K562 (cell line): ENCODE results near the gene PLCB1. TPM values are rescaled to one million over a fixed set of nuclear protein-coding genes. Genes with fewer than 3 reads are reported as not detected.

ENCODE experiments used
- ATAC-seq: fragments of 200-7000 bp; cut with Tn5 transposase; 3 replicates; pipeline ENCODE4 v1.9.1; 2020; ENCODE audit warnings: moderate library complexity
- BruUV-seq: library from RNA; stranded (reverse); fragments of 400-500 nt; replicated peaks from 2 replicates; lab custom pipeline; 2021; lab: Mats Ljungman, UMichigan
- CTCF ChIA-PET: fragments of 300-600 bp; formaldehyde crosslinking; extraction: SDS; loops from one replicate; lab custom pipeline; 2021; ENCODE audit warnings: low intra/inter-chr PET ratio; lab: Yijun Ruan, JAX
- POLR2A ChIA-PET: fragments of 300-600, 350-650 bp; sonication (Branson Sonifier 250); formaldehyde crosslinking; extraction: SDS; loops from one replicate; lab custom pipeline; 2021; ENCODE audit warnings: antibody characterized with exemption, inconsistent platforms; lab: Yijun Ruan, JAX
- DNase-seq, 4 experiments: peaks; one replicate each; pipeline versions ENCODE4 v3.0.0 to v3.0.0-alpha.2; 2011 to 2018; ENCODE audit warnings: low spot score in 3 of 4, mixed read lengths in 3 of 4; ENCODE audit errors: extremely low read depth in 1 of 4
- FAIRE-seq: peaks from 2 replicates; lab custom pipeline; 2011; peaks lifted over from hg19 to GRCh38; lab: Jason Lieb, UNC
- H2AFZ ChIP-seq: 2 replicates; pipeline ENCODE4 v1.6.0; 2011; ENCODE audit warnings: low read depth, low read length, control low read depth, inconsistent platforms
- H3K27ac ChIP-seq: fragments of 200-600 bp; 3 replicates; pipeline ENCODE4 v1.8.0; 2011; ENCODE audit warnings: low read depth, mild to moderate bottlenecking, control low read depth, inconsistent platforms, low read length, moderate library complexity, mixed read lengths; ENCODE audit errors: extremely low read depth
- H3K27me3 ChIP-seq, 2 experiments: fragments of 300-600 bp in 1 of 2; 2 replicates in 1 of 2; 3 replicates in 1 of 2; pipeline versions ENCODE4 v1.6.0 to v1.8.0; 2011; ENCODE audit warnings: inconsistent platforms in 2 of 2, low read length in 2 of 2, mild to moderate bottlenecking in 1 of 2, mixed read lengths in 1 of 2, moderate library complexity in 1 of 2; ENCODE audit not compliant: control insufficient read depth in 2 of 2, insufficient read depth in 2 of 2
- H3K36me3 ChIP-seq: fragments of 300-600 bp; 3 replicates; pipeline ENCODE4 v1.8.0; 2011; ENCODE audit warnings: mild to moderate bottlenecking, low read length, inconsistent platforms; ENCODE audit not compliant: control insufficient read depth, insufficient read depth
- H3K4me1 ChIP-seq, 2 experiments: fragments of 200-600 bp in 1 of 2; replicated peaks in 1 of 2; 2 replicates in 1 of 2; 3 replicates in 1 of 2; pipeline versions ENCODE4 v1.5.1 to v1.8.0; 2011; ENCODE audit warnings: inconsistent platforms in 2 of 2, low read length in 2 of 2, mild to moderate bottlenecking in 1 of 2, mixed read lengths in 1 of 2, moderate library complexity in 1 of 2; ENCODE audit not compliant: control insufficient read depth in 2 of 2, insufficient read depth in 2 of 2
- H3K4me2 ChIP-seq: 2 replicates; pipeline ENCODE4 v1.6.1; 2011; ENCODE audit warnings: low read length, control low read depth, inconsistent platforms, mixed read lengths; ENCODE audit not compliant: insufficient read depth
- H3K4me3 ChIP-seq: fragments of 200-600 bp; sonication (generic), shearing (Covaris generic); 2 replicates; pipeline ENCODE4 v1.5.1; 2016; ENCODE audit warnings: control low read depth, inconsistent platforms
- H3K79me2 ChIP-seq: fragments of 200-600 bp; 3 replicates; pipeline ENCODE4 v1.8.0; 2011; ENCODE audit warnings: low read length, inconsistent platforms; ENCODE audit not compliant: control insufficient read depth, insufficient read depth
- H3K9ac ChIP-seq, 2 experiments: 2 replicates each; pipeline versions ENCODE4 v1.6.0 to v1.6.1; 2011; ENCODE audit warnings: low read depth in 2 of 2, low read length in 2 of 2, control low read depth in 1 of 2, inconsistent platforms in 1 of 2, mild to moderate bottlenecking in 1 of 2, mixed read lengths in 1 of 2; ENCODE audit not compliant: insufficient read depth in 1 of 2
- H3K9me1 ChIP-seq: one replicate; pipeline ENCODE4 v1.6.0; 2011; ENCODE audit warnings: inconsistent platforms, mild to moderate bottlenecking, low read length, moderate library complexity; ENCODE audit not compliant: control insufficient read depth, insufficient read depth
- H3K9me3 ChIP-seq: replicated peaks from 2 replicates; pipeline ENCODE4 v1.5.1; 2011; ENCODE audit warnings: low read depth, low read length, inconsistent platforms; ENCODE audit not compliant: control insufficient read depth, insufficient read depth
- H4K20me1 ChIP-seq: replicated peaks from 2 replicates; pipeline ENCODE4 v1.6.1; 2011; ENCODE audit warnings: low read length, inconsistent platforms, mixed read lengths; ENCODE audit not compliant: control insufficient read depth, insufficient read depth
- FOXA3 ChIP-seq, 2 experiments: fragments of 450-650 bp in 1 of 2; sonication (generic) in 1 of 2; formaldehyde crosslinking; IDR thresholded peaks in 1 of 2; conservative IDR thresholded peaks in 1 of 2; 2 replicates each; pipeline versions ENCODE4 v1.4.0 to v1.8.0; 2020 to 2022; ENCODE audit warnings: mild to moderate bottlenecking in 2 of 2, missing genetic modification reagents in 1 of 2
- RAD21 ChIP-seq, 2 experiments: fragments of 250-450 bp in 1 of 2; fragments of 450-650 bp in 1 of 2; sonication (Bioruptor Pico) in 1 of 2; formaldehyde crosslinking in 1 of 2; IDR thresholded peaks in 1 of 2; conservative IDR thresholded peaks in 1 of 2; 2 replicates each; pipeline versions ENCODE4 v1.4.0 to v1.8.0; 2020 to 2022; ENCODE audit warnings: mild to moderate bottlenecking in 2 of 2, moderate library complexity in 1 of 2
- WGBS: fragments of 100-300 bp; shearing (Covaris generic); methylation state at CpG from one replicate; pipeline ENCODE4 v1.1.6; 2016; ENCODE audit warnings: low coverage, mixed read lengths; ENCODE audit not compliant: insufficient coverage; ENCODE audit errors: missing lambda C conversion rate; 5-methylcytosine and 5-hydroxymethylcytosine counted together
- in situ Hi-C: fragments of 300-500 bp; cut with MboI; formaldehyde crosslinking; loops from 4 replicates; pipeline ENCODE4 v1.15.0; 2018; ENCODE audit warnings: inconsistent platforms, mixed read lengths
- intact Hi-C: fragments of 100-400 bp; cut with micrococcal nuclease; formaldehyde crosslinking; loops from 2 replicates; pipeline ENCODE4 v1.14.2; 2022
- polyA plus RNA-seq, 8 experiments: library from polyadenylated mRNA; depleted of rRNA in 4 of 8; stranded (reverse) in 5 of 8; unstranded in 3 of 8; fragments of >200 nt; fragmentation: Nextera tagmentation in 2 of 8; fragmentation: Illumina TruSeq in 1 of 8; extraction: Ambion mirVana in 2 of 8; extraction: Trizol in 1 of 8; gene quantifications; 2 replicates each; pipeline versions ENCODE4 v1.2.1 to v1.2.3, GENCODE V29; 2011 to 2014; ENCODE audit warnings: inconsistent platforms in 1 of 8, missing spikeins in 1 of 8
- total RNA-seq, 7 experiments: library from RNA; depleted of rRNA in 6 of 7; stranded (reverse); fragments of >200 nt in 6 of 7; fragmentation: Illumina TruSeq in 2 of 7; extraction: Trizol in 2 of 7; gene quantifications; 2 replicates each; pipeline versions ENCODE4 v1.2.1 to v1.2.3, GENCODE V29; 2011 to 2021; ENCODE audit warnings: low replicate concordance in 1 of 7
- TF ChIP-seq, protein P1 (sequence below), 3 experiments: IDR thresholded peaks in 2 of 3; conservative IDR thresholded peaks in 1 of 3; 2 replicates each; pipeline ENCODE4 v1.5.1; 2011 to 2012; ENCODE audit warnings: low read length in 3 of 3, mild to moderate bottlenecking in 3 of 3, control low read depth in 2 of 3, improper control_type of control experiment in 1 of 3, inconsistent platforms in 1 of 3, low read depth in 1 of 3, mixed read lengths in 1 of 3, moderate library complexity in 1 of 3; ENCODE audit not compliant: insufficient read depth in 2 of 3

PLCB1 gene
- total and polyA plus RNA-seq, 9 of the 15 experiments (the other 6 are each of a cell fraction or from before 2014, with no cell fraction given), result 0.34 to 3.1 (median 1.3) TPM

DNA sequence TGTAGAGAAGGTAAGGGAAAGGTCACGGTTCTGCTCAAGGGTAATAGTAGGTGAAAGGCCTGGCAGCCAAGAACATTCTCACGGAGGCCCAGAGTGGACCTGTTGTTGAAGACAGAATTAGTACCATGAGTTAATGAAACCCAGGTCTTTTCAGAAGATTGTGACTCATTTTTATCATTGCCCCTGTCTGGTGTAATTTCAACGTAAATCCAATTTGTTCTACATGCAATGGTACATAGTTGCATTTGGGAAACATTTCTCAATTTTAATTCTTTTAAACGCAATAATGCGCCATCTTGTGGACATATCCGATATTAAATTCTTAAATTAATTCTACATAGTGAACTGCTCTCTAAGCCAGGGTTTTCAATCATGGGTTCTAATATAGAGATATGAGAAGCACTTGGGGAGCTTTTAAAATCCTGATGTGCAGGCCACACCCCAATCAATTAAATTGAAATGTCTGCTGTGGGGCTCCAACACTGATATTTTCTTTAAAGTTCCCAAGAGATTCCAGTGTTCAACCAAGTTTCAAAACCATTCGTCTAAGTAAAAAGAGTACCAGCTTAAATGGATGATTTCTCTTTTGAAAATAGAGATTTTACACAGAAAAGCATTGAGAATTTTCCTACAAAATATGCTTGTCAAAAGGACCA, 257.4 kb downstream of the PLCB1 start:
- no peaks in the 10 kb centered on the region for H3K27me3 ChIP-seq
- H3K79me2 ChIP-seq, result no peaks in the 10 kb centered on the region
- no peak overlapping the region for H3K27ac ChIP-seq
- no peaks in the 10 kb centered on the region for H3K9me1 ChIP-seq
- intact Hi-C loops (loop anchor here (5.0 to 10.0 kb wide), 3 partner anchors 255 to 452 kb away; partner anchors contain the start of gene PLCB1), in situ Hi-C loops (loop anchor here (25.0 kb wide), 1 partner anchor 352 kb away; no protein-coding TSS in a partner anchor)
- FAIRE-seq (no peak), ATAC-seq (no peak)
- 2% methylated on average over 6 of the region's 7 CpGs for WGBS
- no peaks in the 10 kb centered on the region for H3K4me1 ChIP-seq
- H2AFZ ChIP-seq, result no peak overlapping the region
- H3K9me3 ChIP-seq, result no peaks in the 10 kb centered on the region
- no peak overlapping the region for H3K4me2 ChIP-seq
- no peaks in the 10 kb centered on the region for H3K36me3 ChIP-seq
- H4K20me1 ChIP-seq, result no peaks in the 10 kb centered on the region
- H3K4me3 ChIP-seq, result no peak overlapping the region
- POLR2A ChIA-PET, result no interaction called here
- BruUV-seq, result no TSS peak
- TF ChIP-seq, protein P1, sequence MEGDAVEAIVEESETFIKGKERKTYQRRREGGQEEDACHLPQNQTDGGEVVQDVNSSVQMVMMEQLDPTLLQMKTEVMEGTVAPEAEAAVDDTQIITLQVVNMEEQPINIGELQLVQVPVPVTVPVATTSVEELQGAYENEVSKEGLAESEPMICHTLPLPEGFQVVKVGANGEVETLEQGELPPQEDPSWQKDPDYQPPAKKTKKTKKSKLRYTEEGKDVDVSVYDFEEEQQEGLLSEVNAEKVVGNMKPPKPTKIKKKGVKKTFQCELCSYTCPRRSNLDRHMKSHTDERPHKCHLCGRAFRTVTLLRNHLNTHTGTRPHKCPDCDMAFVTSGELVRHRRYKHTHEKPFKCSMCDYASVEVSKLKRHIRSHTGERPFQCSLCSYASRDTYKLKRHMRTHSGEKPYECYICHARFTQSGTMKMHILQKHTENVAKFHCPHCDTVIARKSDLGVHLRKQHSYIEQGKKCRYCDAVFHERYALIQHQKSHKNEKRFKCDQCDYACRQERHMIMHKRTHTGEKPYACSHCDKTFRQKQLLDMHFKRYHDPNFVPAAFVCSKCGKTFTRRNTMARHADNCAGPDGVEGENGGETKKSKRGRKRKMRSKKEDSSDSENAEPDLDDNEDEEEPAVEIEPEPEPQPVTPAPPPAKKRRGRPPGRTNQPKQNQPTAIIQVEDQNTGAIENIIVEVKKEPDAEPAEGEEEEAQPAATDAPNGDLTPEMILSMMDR (IDR thresholded peaks at IDR 0.05 in 2 of 3, conservative IDR thresholded peaks at IDR 0.05 in 1 of 3; ENCODE audit: insufficient read depth in 2 of 3, low read depth in 1 of 3, low read length in 3 of 3), result peak in 2 of 3 experiments; percentile 24 to 38; a peak in 2 of 6 replicates
- TF ChIP-seq FOXA3 (CRISPR knock-in tag; conservative IDR thresholded peaks at IDR 0.05 in 1 of 2, IDR thresholded peaks at IDR 0.05 in 1 of 2), result no peak
- TF ChIP-seq RAD21 (CRISPR knock-in tag; conservative IDR thresholded peaks at IDR 0.05 in 1 of 2, IDR thresholded peaks at IDR 0.05 in 1 of 2), result peak; percentile 16 to 40; a peak in 3 of 4 replicates
- TF ChIP-seq, all 486 proteins: peak for 2
- peak; percentile 2 to 27 (median 4) for DNase-seq
- H3K9ac ChIP-seq, result no peak overlapping the region
- CTCF ChIA-PET, result interaction anchor here (0.6 to 1.4 kb wide), 2 partner anchors 258 to 345 kb away, joined by 3 to 4 read pairs; no protein-coding TSS in a partner anchor
